OCI-LY7 (cell line): Measurements from ENCODE around the gene EP400. TPM values are rescaled to one million over a fixed set of nuclear protein-coding genes. Genes with fewer than 3 reads are reported as not detected.

Source experiments
- BruUV-seq: library from RNA; stranded (reverse); fragments of 400-500 nt; replicated peaks from 2 replicates; lab custom pipeline; 2021; lab: Mats Ljungman, UMichigan
- CTCF ChIA-PET: fragments of 300-600 bp; sonication (Branson Sonifier 250); formaldehyde crosslinking; loops from one replicate; lab custom pipeline; 2022; ENCODE audit warnings: antibody characterized with exemption; ENCODE audit not compliant: unreplicated experiment; lab: Charles Lee
- POLR2A ChIA-PET: fragments of 300-600 bp; sonication (Branson Sonifier 250); formaldehyde crosslinking; loops from one replicate; lab custom pipeline; 2022; ENCODE audit warnings: antibody characterized with exemption; lab: Charles Lee
- DNase-seq: peaks from one replicate; pipeline ENCODE4 v3.0.0-alpha.2; 2015; ENCODE audit warnings: low spot score
- H2AFZ ChIP-seq: fragments of 200-600 bp; sonication (generic), shearing (Covaris generic); 2 replicates; pipeline ENCODE4 v1.6.1; 2014; ENCODE audit warnings: mild to moderate bottlenecking, antibody characterized with exemption, low read length, moderate library complexity
- H3K27ac ChIP-seq: fragments of 200-600 bp; sonication (generic); 2 replicates; pipeline ENCODE4 v1.5.1; 2014; ENCODE audit warnings: mixed run types, low read depth, mild to moderate bottlenecking, moderate library complexity, low read length, inconsistent platforms; ENCODE audit not compliant: poor library complexity, severe bottlenecking
- H3K36me3 ChIP-seq: fragments of 200-600 bp; sonication (generic); 2 replicates; pipeline ENCODE4 v1.6.1; 2014; ENCODE audit warnings: mild to moderate bottlenecking, antibody characterized with exemption, low read length, moderate library complexity, mixed read lengths; ENCODE audit not compliant: insufficient read depth
- H3K4me1 ChIP-seq: fragments of 200-600 bp; sonication (generic); 2 replicates; pipeline ENCODE4 v1.5.1; 2014; ENCODE audit warnings: mild to moderate bottlenecking, low read length; ENCODE audit not compliant: insufficient read depth, poor library complexity, severe bottlenecking
- H3K4me2 ChIP-seq: fragments of 200-600 bp; sonication (generic); 2 replicates; pipeline ENCODE4 v1.6.1; 2014; ENCODE audit warnings: mild to moderate bottlenecking, low read length
- H3K4me3 ChIP-seq: fragments of 200-600 bp; sonication (generic); 2 replicates; pipeline ENCODE4 v1.5.1; 2014; ENCODE audit warnings: mild to moderate bottlenecking, low read depth, low read length; ENCODE audit not compliant: poor library complexity, severe bottlenecking
- H3K79me2 ChIP-seq: fragments of 200-600 bp; sonication (generic); 2 replicates; pipeline ENCODE4 v1.6.1; 2016; ENCODE audit warnings: low read depth, mild to moderate bottlenecking, low read length, moderate library complexity, mixed read lengths; ENCODE audit not compliant: insufficient read depth
- H3K9me2 ChIP-seq: fragments of 200-600 bp; sonication (generic); 2 replicates; pipeline ENCODE4 v1.6.1; 2016; ENCODE audit warnings: mild to moderate bottlenecking, low read length, mixed read lengths; ENCODE audit not compliant: insufficient read depth
- H3K9me3 ChIP-seq: fragments of 200-600 bp; sonication (generic); 2 replicates; pipeline ENCODE4 v1.6.1; 2014; ENCODE audit warnings: mild to moderate bottlenecking, mixed run types, low read length, mixed read lengths
- H4K20me1 ChIP-seq: fragments of 200-600 bp; sonication (generic); 2 replicates; pipeline ENCODE4 v1.6.1; 2014; ENCODE audit warnings: mild to moderate bottlenecking, antibody characterized with exemption, low read length, moderate library complexity, mixed read lengths; ENCODE audit not compliant: insufficient read depth
- CTCF ChIP-seq: fragments of 200-600 bp; sonication (generic); conservative IDR thresholded peaks from 2 replicates; pipeline ENCODE4 v1.5.1; 2014; ENCODE audit warnings: mild to moderate bottlenecking, antibody characterized with exemption, low read length, moderate library complexity, mixed read lengths
- EZH2phosphoT487 ChIP-seq: fragments of 200-600 bp; sonication (generic); IDR thresholded peaks from 2 replicates; pipeline ENCODE4 v1.6.1; 2018; ENCODE audit warnings: low read depth, borderline replicate concordance, mild to moderate bottlenecking, mixed run types, antibody characterized with exemption, low read length, moderate library complexity, mixed read lengths
- intact Hi-C: fragments of 100-400 bp; cut with micrococcal nuclease; formaldehyde crosslinking; loops from one replicate; pipeline ENCODE4 v1.10.0; 2022; ENCODE audit not compliant: unreplicated experiment
- total RNA-seq, 2 experiments: library from RNA; depleted of rRNA in 1 of 2; stranded (reverse); fragments of >200 nt in 1 of 2; shearing (Covaris generic) in 1 of 2; gene quantifications; 2 replicates each; pipeline ENCODE4 v1.2.3, GENCODE V29; 2014 to 2022

The EP400 gene
- total RNA-seq, 2 experiments from 2014 or later, result 20.7 to 56.2 TPM

DNA sequence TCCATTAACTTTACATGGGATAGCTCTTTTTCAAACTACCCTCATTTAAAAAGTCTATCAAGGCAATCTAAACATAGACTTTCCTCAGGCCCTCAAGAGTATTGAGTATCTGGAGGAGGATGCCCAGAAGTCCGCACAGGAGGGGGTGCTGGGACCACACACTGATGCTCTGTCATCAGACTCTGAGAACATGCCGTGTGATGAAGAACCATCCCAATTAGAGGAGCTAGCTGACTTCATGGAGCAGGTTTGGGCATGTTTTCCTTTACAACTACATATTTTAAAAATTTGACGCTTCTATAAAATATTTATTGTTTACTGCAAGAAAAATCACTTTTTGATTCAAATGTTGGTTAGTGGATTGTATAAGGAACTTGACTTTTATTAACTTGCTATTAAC, 93.5 kb downstream of the EP400 start:
- Histone ChIP-seq H3K36me3 (peaks cover 68% of the 10 kb centered on the region), H2AFZ (no peak overlapping the region), H3K4me1 (no peaks in the 10 kb centered on the region), H3K4me3 (no peak overlapping the region), H3K79me2 (no peaks in the 10 kb centered on the region), H4K20me1 (no peaks in the 10 kb centered on the region; the same call in 1 of the 2 replicates), H3K4me2 (no peak overlapping the region), H3K9me2 (no peaks in the 10 kb centered on the region), H3K27ac (no peak overlapping the region), H3K9me3 (no peaks in the 10 kb centered on the region)
- no TSS peak for BruUV-seq
- no peak for DNase-seq
- ChIA-PET POLR2A (interaction anchor here (0.5 kb wide), 1 partner anchor 20 kb away, joined by 3 read pairs; no protein-coding TSS in a partner anchor), CTCF (no interaction called here)
- TF ChIP-seq CTCF, result no peak
- TF ChIP-seq EZH2phosphoT487, result no peak
- intact Hi-C loops, result no loop called here

GRCh38 chr12:132043770-132044467, 94.2 kb downstream of the EP400 start:
- H3K36me3 ChIP-seq, result peaks cover 68% of the 10 kb centered on the region
- no peak overlapping the region for H3K4me2 ChIP-seq
- CTCF ChIA-PET, result no interaction called here
- intact Hi-C loops, result no loop called here
- no peak for DNase-seq
- no peaks in the 10 kb centered on the region; the same call in 1 of the 2 replicates for H4K20me1 ChIP-seq
- H3K79me2 ChIP-seq, result no peaks in the 10 kb centered on the region
- H3K4me1 ChIP-seq, result no peaks in the 10 kb centered on the region
- no peaks in the 10 kb centered on the region for H3K9me2 ChIP-seq
- H2AFZ ChIP-seq, result no peak overlapping the region
- no peaks in the 10 kb centered on the region for H3K9me3 ChIP-seq
- no peak overlapping the region for H3K27ac ChIP-seq
- POLR2A ChIA-PET, result interaction anchor here (0.5 kb wide), 1 partner anchor 21 kb away, joined by 3 read pairs; no protein-coding TSS in a partner anchor
- H3K4me3 ChIP-seq, result no peak overlapping the region
- TF ChIP-seq CTCF, result no peak
- no peak for TF ChIP-seq EZH2phosphoT487
- BruUV-seq, result no TSS peak
